AG09309 (cell line): ENCODE data around the gene MRPL34.

Experiments used
- DNase-seq: peaks from one replicate; pipeline ENCODE4 v3.0.0-alpha.2; 2010; ENCODE audit warnings: low read depth
- H3K4me3 ChIP-seq: 2 replicates; pipeline ENCODE4 v1.5.1; 2011; ENCODE audit warnings: mild to moderate bottlenecking, low read depth, low read length, moderate library complexity; ENCODE audit not compliant: control insufficient read depth
- TF ChIP-seq, protein P1 (sequence below): IDR thresholded peaks from 2 replicates; pipeline ENCODE4 v1.5.1; 2011; ENCODE audit warnings: mild to moderate bottlenecking, low read depth, low read length, inconsistent platforms; ENCODE audit not compliant: insufficient read depth, control insufficient read depth; ENCODE audit errors: missing control alignments

MRPL34 gene

DNA sequence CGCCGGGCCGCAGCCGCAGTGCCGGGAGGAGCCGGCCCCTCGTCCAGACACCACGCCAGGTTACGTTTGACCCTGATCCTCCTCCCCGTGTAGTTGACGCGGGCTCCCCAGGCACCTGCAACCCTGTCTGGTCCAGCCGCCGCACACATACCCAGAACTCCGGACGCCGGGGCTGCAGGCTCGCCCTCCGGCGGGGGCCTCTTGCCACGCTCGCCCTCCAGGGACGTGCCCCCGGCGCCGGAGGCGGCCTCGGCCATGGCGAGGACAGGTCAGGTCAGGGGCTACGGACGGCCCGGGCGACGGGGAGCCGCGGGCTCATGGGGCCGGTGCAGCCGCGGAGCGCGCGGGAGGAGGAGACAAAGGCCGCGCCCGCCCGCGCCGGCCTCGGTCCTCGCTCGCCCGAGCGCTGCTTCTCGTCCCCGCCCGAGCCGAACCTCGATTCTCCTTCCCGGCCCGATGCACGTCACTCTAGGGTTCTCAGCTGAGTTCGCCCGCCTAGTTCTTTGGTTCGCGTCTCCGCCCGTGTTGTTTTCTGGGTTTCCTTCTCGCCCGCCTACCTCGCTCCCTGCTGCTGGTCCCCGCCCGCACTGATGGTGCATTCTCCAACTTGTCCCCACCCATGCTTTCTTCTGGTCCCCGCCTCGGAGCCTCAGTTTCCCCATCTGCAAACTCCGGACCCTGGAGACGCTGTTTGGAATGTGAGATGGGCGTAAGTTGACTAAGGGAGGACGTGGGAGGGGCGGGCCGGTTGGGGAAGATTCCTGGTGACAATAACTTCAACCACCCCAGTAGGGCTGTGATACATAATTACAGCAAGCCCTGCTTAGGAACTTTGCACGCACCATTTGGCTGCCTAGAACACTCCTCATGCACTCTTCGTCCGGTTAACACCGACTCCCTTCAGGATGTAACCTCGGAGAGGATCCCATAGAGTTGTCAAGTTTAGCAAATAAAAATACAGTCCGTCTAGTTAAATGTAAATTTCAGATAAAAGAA is 29.0 kb downstream of the MRPL34 start, which contains the start of gene ANO8:
Gene ANO8, minus strand, starts transcription at position 442 of the 996 bp plus-strand sequence. Its CDS starts 185 bp downstream, at position 257.
- TF ChIP-seq, protein P1, sequence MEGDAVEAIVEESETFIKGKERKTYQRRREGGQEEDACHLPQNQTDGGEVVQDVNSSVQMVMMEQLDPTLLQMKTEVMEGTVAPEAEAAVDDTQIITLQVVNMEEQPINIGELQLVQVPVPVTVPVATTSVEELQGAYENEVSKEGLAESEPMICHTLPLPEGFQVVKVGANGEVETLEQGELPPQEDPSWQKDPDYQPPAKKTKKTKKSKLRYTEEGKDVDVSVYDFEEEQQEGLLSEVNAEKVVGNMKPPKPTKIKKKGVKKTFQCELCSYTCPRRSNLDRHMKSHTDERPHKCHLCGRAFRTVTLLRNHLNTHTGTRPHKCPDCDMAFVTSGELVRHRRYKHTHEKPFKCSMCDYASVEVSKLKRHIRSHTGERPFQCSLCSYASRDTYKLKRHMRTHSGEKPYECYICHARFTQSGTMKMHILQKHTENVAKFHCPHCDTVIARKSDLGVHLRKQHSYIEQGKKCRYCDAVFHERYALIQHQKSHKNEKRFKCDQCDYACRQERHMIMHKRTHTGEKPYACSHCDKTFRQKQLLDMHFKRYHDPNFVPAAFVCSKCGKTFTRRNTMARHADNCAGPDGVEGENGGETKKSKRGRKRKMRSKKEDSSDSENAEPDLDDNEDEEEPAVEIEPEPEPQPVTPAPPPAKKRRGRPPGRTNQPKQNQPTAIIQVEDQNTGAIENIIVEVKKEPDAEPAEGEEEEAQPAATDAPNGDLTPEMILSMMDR: no peak
- H3K4me3 ChIP-seq: peak within 1 kb of the TSS; percentile 55
- DNase-seq: peak; percentile 96

DNA sequence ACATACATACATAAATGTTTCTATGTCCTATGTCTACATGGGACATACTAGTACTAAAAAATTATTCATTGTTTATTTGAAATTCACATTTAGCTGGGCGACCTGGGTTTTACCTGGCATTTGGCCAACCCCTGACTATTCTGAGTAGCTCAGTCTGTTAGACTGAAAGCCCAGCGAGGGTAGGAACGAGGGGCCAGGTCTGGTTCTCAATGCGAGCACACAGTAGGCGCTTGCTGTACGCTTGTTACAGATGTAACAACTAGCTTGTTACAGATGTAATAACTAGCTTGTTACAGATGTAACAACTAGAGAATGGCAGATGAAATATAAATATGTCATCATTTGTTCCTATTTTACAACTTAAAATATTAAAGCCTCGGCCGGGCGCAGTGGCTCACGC is 29.9 kb downstream of the MRPL34 start:
- TF ChIP-seq, protein P1: no peak
- no peak overlapping the region for H3K4me3 ChIP-seq
- DNase-seq: no peak

DNA sequence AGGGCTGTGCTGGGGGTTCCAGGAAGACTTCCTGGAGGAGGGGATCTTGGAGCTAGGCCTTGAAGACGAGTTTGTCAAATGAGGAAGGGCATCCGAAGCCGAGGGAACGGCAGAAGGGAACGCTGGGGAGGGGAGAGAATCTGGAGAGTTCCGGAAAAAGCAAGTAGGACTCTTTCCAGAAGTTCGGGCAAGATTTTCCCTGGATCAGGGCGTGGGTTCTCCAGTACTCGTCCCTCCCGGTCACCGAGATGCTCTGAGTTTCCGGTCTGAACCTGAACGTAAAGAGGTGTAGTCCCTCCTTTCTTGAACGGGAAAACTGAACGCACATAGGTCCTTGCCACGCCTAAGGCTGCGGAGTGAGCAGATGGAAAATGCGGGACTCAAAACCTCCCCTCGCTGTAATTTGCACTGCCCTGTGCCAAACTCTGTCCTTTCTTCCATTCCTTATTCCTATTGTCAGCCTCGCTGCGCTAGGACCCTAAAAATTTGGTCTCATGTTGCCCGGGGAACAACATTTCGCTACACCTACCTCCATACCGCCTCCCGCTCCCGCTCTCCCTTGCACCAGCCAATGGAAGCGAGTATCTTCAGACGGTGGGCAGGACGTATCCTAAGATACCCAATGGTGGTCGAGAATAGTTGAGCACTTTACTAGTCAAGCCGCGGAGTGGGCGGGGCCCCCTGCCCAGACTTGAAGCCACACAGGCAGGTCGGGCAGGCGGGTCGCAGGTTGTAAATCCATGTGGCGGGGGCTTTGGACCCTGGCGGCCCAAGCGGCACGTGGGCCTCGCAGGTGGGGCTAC is 31.4 kb downstream of the MRPL34 start, which contains the start of gene GTPBP3:
Gene GTPBP3, plus strand, starts transcription at position 682 of the 803 bp plus-strand sequence. Its CDS starts 59 bp downstream, at position 741.
- H3K4me3 ChIP-seq: peak within 1 kb of the TSS; percentile 65
- peak; percentile 91 for DNase-seq
- TF ChIP-seq, protein P1: no peak

DNA sequence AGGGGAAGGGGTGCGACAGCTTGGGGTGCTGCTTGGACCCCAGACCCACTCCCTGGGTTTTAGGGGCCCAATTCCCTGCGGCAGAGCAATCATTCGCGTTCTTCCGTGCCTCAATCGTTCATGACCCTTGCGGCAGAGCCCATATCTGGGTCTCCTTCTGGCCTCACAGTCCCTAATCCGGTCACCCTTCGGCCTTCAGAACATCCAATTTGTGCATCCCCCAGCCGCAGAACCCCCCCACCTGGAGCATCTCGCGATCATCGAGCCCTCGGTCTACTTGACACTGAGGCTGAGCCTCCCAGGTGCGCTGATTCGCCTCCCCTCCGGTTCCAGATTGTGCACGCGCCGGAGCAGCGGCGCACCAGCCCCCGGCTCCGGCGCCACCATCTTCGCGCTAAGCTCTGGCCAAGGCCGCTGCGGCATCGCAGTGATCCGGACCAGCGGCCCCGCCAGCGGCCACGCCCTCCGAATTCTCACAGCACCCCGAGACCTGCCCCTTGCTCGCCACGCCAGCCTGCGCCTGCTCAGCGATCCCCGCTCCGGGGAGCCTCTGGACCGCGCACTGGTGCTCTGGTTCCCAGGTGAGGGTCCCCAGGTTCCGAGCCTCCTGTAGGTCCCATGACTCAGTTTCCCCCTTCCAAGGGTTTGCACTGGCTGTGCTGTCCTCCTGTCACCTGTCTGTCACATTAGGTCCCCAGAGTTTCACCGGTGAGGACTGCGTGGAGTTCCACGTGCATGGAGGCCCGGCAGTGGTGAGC is 32.2 kb downstream of the MRPL34 start:
- peak overlapping the region; percentile 65 for H3K4me3 ChIP-seq
- TF ChIP-seq, protein P1: no peak
- no peak for DNase-seq

DNA sequence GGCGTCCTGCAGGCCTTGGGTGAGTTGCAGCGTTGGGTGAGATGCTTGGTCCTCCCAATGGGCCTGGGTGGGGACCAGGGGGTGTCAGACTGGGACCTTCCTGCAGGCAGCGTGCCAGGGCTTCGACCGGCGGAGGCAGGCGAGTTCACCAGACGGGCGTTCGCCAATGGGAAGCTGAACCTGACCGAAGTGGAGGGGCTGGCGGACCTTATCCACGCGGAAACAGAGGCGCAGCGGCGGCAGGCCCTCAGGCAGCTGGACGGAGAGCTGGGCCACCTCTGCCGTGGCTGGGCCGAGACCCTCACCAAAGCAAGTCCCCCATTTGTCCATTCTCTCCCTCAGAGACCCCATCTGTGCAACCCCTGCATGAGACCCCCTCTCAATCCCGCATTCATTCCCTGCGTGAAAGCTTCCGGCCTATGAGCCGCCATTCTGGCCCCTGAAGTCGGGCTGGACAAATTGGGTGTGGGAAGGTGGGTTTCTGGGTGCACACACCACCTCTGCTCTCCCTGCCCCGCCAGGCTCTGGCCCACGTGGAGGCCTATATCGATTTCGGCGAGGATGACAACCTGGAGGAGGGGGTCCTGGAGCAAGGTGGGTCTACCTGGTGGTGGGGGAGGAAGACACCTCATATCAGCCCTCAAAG is 32.9 kb downstream of the MRPL34 start:
- peak overlapping the region; percentile 65 for H3K4me3 ChIP-seq
- TF ChIP-seq, protein P1: no peak
- no peak for DNase-seq
